Ovary (tissue), 3 donors: ENCODE results near the gene HSP90B1.
A peak's percentile ranks its signal among the peaks of the same experiment; 100 is the strongest.

ENCODE experiments used
- CTCF ChIP-seq, 3 donors: fragments of 450-650 bp in 2 of 3; fragments of 200-600 bp in 1 of 3; IDR thresholded peaks; one replicate each; pipeline versions ENCODE4 v1.5.1 to v1.8.0; 2016 to 2022; ENCODE audit warnings: antibody characterized with exemption in 3 of 3, mild to moderate bottlenecking in 1 of 3
- POLR2A ChIP-seq: fragments of 450-650 bp; IDR thresholded peaks from one replicate; pipeline ENCODE4 v1.6.1; 2017; ENCODE audit warnings: antibody characterized with exemption, mild to moderate bottlenecking, moderate library complexity
- donor health status: DM: no; HTN: no; CAD: no.

- TF ChIP-seq CTCF (IDR thresholded peaks at IDR 0.05) (peak in 2 of 3 donors; percentile 7 to 17), POLR2A (peak; percentile 93)
These were observed 35.6 kb downstream of the HSP90B1 start, which contains the start of gene TDG for GRCh38 chr12:103965590-103966504.
